ENCODE results near the gene SGCD.

DNA sequence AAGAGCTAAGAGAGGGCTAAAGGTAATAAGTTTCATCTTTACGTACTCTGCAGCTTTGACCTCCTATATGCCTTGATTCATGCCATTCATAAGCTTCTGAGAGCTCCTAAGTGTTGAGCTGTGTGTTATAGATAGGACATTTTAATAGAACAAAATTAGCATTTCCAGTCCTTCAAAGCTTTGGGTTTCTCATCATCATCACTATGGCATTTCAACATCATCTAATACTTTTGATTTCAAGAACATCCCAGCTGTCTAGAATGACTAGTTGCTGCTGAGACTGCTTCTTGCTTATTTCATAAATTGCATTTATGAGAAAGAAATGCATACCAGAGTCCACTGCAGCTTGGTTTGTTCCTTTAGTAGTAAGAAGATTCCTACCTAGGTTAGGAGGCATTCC, 201.7 kb downstream of the SGCD start:
- TF ChIP-seq EZH2 (IDR thresholded peaks at IDR 0.05) (no peak), POLR2AphosphoS5 (IDR thresholded peaks at IDR 0.05; ENCODE audit: borderline replicate concordance, low read depth, low read length) (no peak)
